IPS-18a (cell line): ENCODE measurements around the gene GNAI3.
A peak's percentile ranks its signal among the peaks of the same experiment; 100 is the strongest.

ENCODE experiments used
- H3K27ac ChIP-seq: one replicate; pipeline ENCODE4 v1.5.1; 2013; ENCODE audit warnings: low read length
- H3K27me3 ChIP-seq: one replicate; pipeline ENCODE4 v1.6.1; 2013; ENCODE audit warnings: mild to moderate bottlenecking, low read length; ENCODE audit not compliant: control insufficient read depth, insufficient read depth
- H3K36me3 ChIP-seq: one replicate; pipeline ENCODE4 v1.6.1; 2013; ENCODE audit warnings: low read depth, low read length; ENCODE audit not compliant: control insufficient read depth
- H3K4me1 ChIP-seq: one replicate; pipeline ENCODE4 v1.6.1; 2013; ENCODE audit warnings: low read depth, low read length; ENCODE audit not compliant: control insufficient read depth
- H3K4me3 ChIP-seq: one replicate; pipeline ENCODE4 v1.5.1; 2013; ENCODE audit warnings: low read length
- H3K9ac ChIP-seq: one replicate; pipeline ENCODE4 v1.6.1; 2013; ENCODE audit warnings: mild to moderate bottlenecking, low read length, moderate library complexity
- H3K9me3 ChIP-seq: one replicate; pipeline ENCODE4 v1.6.1; 2013; ENCODE audit warnings: low read depth, low read length; ENCODE audit not compliant: control insufficient read depth

Gene GNAI3

GRCh38 chr1:109538827-109539555, 9.4 kb upstream of the GNAI3 start:
- H3K27me3 ChIP-seq, result no peaks in the 10 kb centered on the region
- no peaks in the 10 kb centered on the region for H3K9me3 ChIP-seq
- H3K36me3 ChIP-seq, result no peaks in the 10 kb centered on the region
- H3K9ac ChIP-seq, result no peak overlapping the region
- H3K4me3 ChIP-seq, result no peak overlapping the region
- no peaks in the 10 kb centered on the region for H3K4me1 ChIP-seq
- H3K27ac ChIP-seq, result no peak overlapping the region

- Histone ChIP-seq H3K4me1 (no peaks in the 10 kb centered on the region), H3K4me3 (no peak within 1 kb of the TSS), H3K27ac (no peak within 1 kb of the TSS), H3K9me3 (no peaks in the 10 kb centered on the region), H3K27me3 (no peaks in the 10 kb centered on the region), H3K9ac (no peak within 1 kb of the TSS), H3K36me3 (no peaks in the 10 kb centered on the region)
Measured at GRCh38 chr1:109539676-109540075, 8.7 kb upstream of the GNAI3 start, which contains the start of gene GPR61. GPR61 (plus strand) TSS chr1:109539872; CDS start chr1:109543023, 3,151 bp downstream.

GRCh38 chr1:109541102-109541501, 7.3 kb upstream of the GNAI3 start:
- H3K4me1 ChIP-seq, result no peaks in the 10 kb centered on the region
- H3K4me3 ChIP-seq, result no peak overlapping the region
- H3K27ac ChIP-seq, result no peak overlapping the region
- no peaks in the 10 kb centered on the region for H3K27me3 ChIP-seq
- H3K36me3 ChIP-seq, result no peaks in the 10 kb centered on the region
- H3K9ac ChIP-seq, result no peak overlapping the region
- H3K9me3 ChIP-seq, result no peaks in the 10 kb centered on the region

- Histone ChIP-seq H3K36me3 (no peaks in the 10 kb centered on the region), H3K9ac (no peak overlapping the region), H3K27me3 (no peaks in the 10 kb centered on the region), H3K9me3 (no peaks in the 10 kb centered on the region), H3K27ac (no peak overlapping the region), H3K4me1 (peaks cover 12% of the 10 kb centered on the region), H3K4me3 (no peak overlapping the region)
Measured at GRCh38 chr1:109542657-109543056, 5.8 kb upstream of the GNAI3 start.

GRCh38 chr1:109543283-109543987, 5.0 kb upstream of the GNAI3 start:
- no peak overlapping the region for H3K4me3 ChIP-seq

GRCh38 chr1:109543988-109544735, 4.3 kb upstream of the GNAI3 start:
- H3K27me3 ChIP-seq, result no peaks in the 10 kb centered on the region

More at GRCh38 chr1:109543283-109543987, 5.0 kb upstream of the GNAI3 start:
- H3K27me3 ChIP-seq, result no peaks in the 10 kb centered on the region
- no peaks in the 10 kb centered on the region for H3K9me3 ChIP-seq
- no peak overlapping the region for H3K9ac ChIP-seq
- H3K4me1 ChIP-seq, result peaks cover 13% of the 10 kb centered on the region
- no peak overlapping the region for H3K27ac ChIP-seq
- H3K36me3 ChIP-seq, result no peaks in the 10 kb centered on the region

GRCh38 chr1:109546311-109547109, 1.9 kb upstream of the GNAI3 start:
- H3K4me3 ChIP-seq, result peak overlapping the region; percentile 81
- H3K27me3 ChIP-seq, result no peaks in the 10 kb centered on the region
- peaks cover 17% of the 10 kb centered on the region for H3K4me1 ChIP-seq
- peak overlapping the region; percentile 16 for H3K27ac ChIP-seq
- H3K9ac ChIP-seq, result peak overlapping the region; percentile 2
- H3K9me3 ChIP-seq, result no peaks in the 10 kb centered on the region
- H3K36me3 ChIP-seq, result no peaks in the 10 kb centered on the region

More at GRCh38 chr1:109543988-109544735, 4.3 kb upstream of the GNAI3 start:
- Histone ChIP-seq H3K36me3 (no peaks in the 10 kb centered on the region), H3K27ac (no peak overlapping the region), H3K4me3 (no peak overlapping the region), H3K9ac (no peak overlapping the region), H3K9me3 (no peaks in the 10 kb centered on the region), H3K4me1 (peaks cover 13% of the 10 kb centered on the region)

GRCh38 chr1:109547463-109548320, 723 bp upstream of the GNAI3 start:
- H3K4me1 ChIP-seq, result peaks cover 17% of the 10 kb centered on the region
- H3K4me3 ChIP-seq, result peak overlapping the region; percentile 81
- peak overlapping the region; percentile 9 for H3K27ac ChIP-seq

GRCh38 chr1:109556563-109556962, 8.1 kb downstream of the GNAI3 start:
- Histone ChIP-seq H3K36me3 (no peaks in the 10 kb centered on the region), H3K9ac (no peak overlapping the region), H3K4me3 (no peak overlapping the region), H3K9me3 (no peaks in the 10 kb centered on the region), H3K4me1 (no peaks in the 10 kb centered on the region), H3K27ac (no peak overlapping the region), H3K27me3 (no peaks in the 10 kb centered on the region)

More at GRCh38 chr1:109547463-109548320, 723 bp upstream of the GNAI3 start:
- H3K27me3 ChIP-seq, result no peaks in the 10 kb centered on the region
- H3K36me3 ChIP-seq, result no peaks in the 10 kb centered on the region
- H3K9ac ChIP-seq, result peak overlapping the region; percentile 78
- H3K9me3 ChIP-seq, result no peaks in the 10 kb centered on the region

- H3K9ac ChIP-seq, result no peak overlapping the region
- H3K27me3 ChIP-seq, result no peaks in the 10 kb centered on the region
- peaks cover 3% of the 10 kb centered on the region for H3K4me1 ChIP-seq
- no peak overlapping the region for H3K27ac ChIP-seq
- no peaks in the 10 kb centered on the region for H3K36me3 ChIP-seq
- H3K9me3 ChIP-seq, result no peaks in the 10 kb centered on the region
- no peak overlapping the region for H3K4me3 ChIP-seq
Measured at GRCh38 chr1:109557520-109557919, 9.1 kb downstream of the GNAI3 start.
